Measurements from ENCODE around the gene SUPV3L1.

DNA sequence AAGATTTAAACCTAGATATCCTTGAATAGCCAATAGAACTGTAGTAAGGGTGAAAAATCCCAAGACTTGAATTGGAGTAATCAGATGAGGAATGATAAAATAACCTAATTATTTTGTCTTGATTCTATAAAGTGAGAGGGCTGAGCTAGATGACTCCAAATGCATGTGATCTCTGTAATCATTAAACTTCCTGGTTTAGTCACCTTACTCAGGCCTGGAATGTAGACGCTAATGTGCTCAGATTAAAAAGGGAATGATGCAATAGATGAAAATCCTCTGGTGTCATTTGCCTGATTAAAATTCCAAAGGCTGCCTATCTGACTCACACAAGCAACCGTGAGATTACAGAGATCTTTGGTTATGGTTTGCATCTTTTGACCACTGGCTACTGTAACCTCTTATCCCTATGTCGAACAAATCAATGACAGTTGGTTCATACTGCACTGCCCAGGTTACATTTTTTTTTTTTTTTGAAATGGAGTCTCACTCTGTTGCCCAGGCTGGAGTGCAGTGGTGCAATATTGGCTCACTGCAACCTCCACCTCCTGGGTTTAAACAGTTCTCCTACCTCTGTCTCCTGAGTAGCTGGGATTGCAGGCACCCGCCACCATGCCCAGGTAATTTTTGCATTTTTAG is 37.2 kb downstream of the SUPV3L1 start:
- no peak for TF ChIP-seq EZH2 (IDR thresholded peaks at IDR 0.05; ENCODE audit: borderline replicate concordance, low read length)
- TF ChIP-seq CTCF (IDR thresholded peaks at IDR 0.05; ENCODE audit: low read length) = no peak
